ENCODE results near the gene INO80.

GRCh38 chr15:41047474-41047873 is 68.6 kb downstream of the INO80 start:
- TF ChIP-seq CTCF (conservative IDR thresholded peaks at IDR 0.05; ENCODE audit: low read length) (no peak), EZH2phosphoT487 (IDR thresholded peaks at IDR 0.05; ENCODE audit: borderline replicate concordance) (no peak)

Data from Loucy (cell line).